ENCODE data around the gene PPP1R3E. TPM values are rescaled to one million over a fixed set of nuclear protein-coding genes. Genes with fewer than 3 reads are reported as not detected.
A peak's percentile ranks its signal among the peaks of the same experiment; 100 is the strongest.

PPP1R3E gene
- total RNA-seq, 4 donors from 2014 or later, result 5.4 to 6.3 (median 5.5) TPM

- Histone ChIP-seq H3K36me3 (peaks cover 15 to 27% (median 22%) of the 10 kb centered on the region in 4 donors), H3K27me3 (no peaks in the 10 kb centered on the region), H3K27ac (replicated peaks in 1 of 4) (peak overlapping the region; percentile 89 to 99 (median 98)), H3K4me3 (peak overlapping the region; percentile 87 to 99 (median 94)), H3K9me3 (no peaks in the 10 kb centered on the region), H3K4me1 (peaks cover 16 to 36% (median 27%) of the 10 kb centered on the region in 4 donors)
- DNase-seq (ENCODE audit: extremely low spot score), result no peak
- no peak for TF ChIP-seq EP300 (IDR thresholded peaks at IDR 0.05)
- no peak for TF ChIP-seq POLR2AphosphoS5 (IDR thresholded peaks at IDR 0.05)
- TF ChIP-seq CTCF (IDR thresholded peaks at IDR 0.05), result no peak
- TF ChIP-seq POLR2A (IDR thresholded peaks at IDR 0.05; ENCODE audit: low read depth), result no peak
- WGBS, result 89% methylated on average over 17 of the region's 17 CpGs
- intact Hi-C loops (cut with DNase I), result loop anchor here (5.0 to 10.0 kb wide), 2 partner anchors 237 to 395 kb away; partner anchors contain the start of genes PRMT5 and THTPA
These were observed 17.3 kb upstream of the PPP1R3E start for GRCh38 chr14:23319746-23320583.

- 88% methylated on average over 5 of the region's 5 CpGs for WGBS
- Histone ChIP-seq H3K4me1 (peaks cover 0 to 8% (median 7%) of the 10 kb centered on the region in 4 donors), H3K9me3 (no peaks in the 10 kb centered on the region), H3K27me3 (no peaks in the 10 kb centered on the region), H3K4me3 (no peak overlapping the region), H3K27ac (replicated peaks in 1 of 4) (no peak overlapping the region), H3K36me3 (peaks cover under 1 to 15% (median 5%) of the 10 kb centered on the region in 4 donors)
- TF ChIP-seq POLR2A (IDR thresholded peaks at IDR 0.05; ENCODE audit: low read depth), result no peak
- TF ChIP-seq POLR2AphosphoS5 (IDR thresholded peaks at IDR 0.05), result no peak
- no peak for TF ChIP-seq CTCF (IDR thresholded peaks at IDR 0.05)
- no peak for TF ChIP-seq EP300 (IDR thresholded peaks at IDR 0.05)
- no peak for DNase-seq (ENCODE audit: extremely low spot score)
- intact Hi-C loops (cut with DNase I), result loop anchor here (10.0 kb wide), 1 partner anchor 391 kb away; the partner anchor contains the start of gene PRMT5
These were observed 13.6 kb upstream of the PPP1R3E start for GRCh38 chr14:23316300-23316699.

- H3K27ac ChIP-seq (replicated peaks in 1 of 4), result no peak overlapping the region
- H3K4me3 ChIP-seq, result no peak overlapping the region
- peaks cover 10 to 46% (median 32%) of the 10 kb centered on the region in 4 donors for H3K36me3 ChIP-seq
- no peak for DNase-seq (ENCODE audit: extremely low spot score)
- TF ChIP-seq EP300 (IDR thresholded peaks at IDR 0.05) (no peak), CTCF (IDR thresholded peaks at IDR 0.05) (no peak), POLR2AphosphoS5 (IDR thresholded peaks at IDR 0.05) (no peak)
- H3K27me3 ChIP-seq, result no peaks in the 10 kb centered on the region
- WGBS, result 75% methylated on average over 1 of the region's 1 CpG
- H3K4me1 ChIP-seq, result peaks cover 28 to 42% (median 40%) of the 10 kb centered on the region in 4 donors
- intact Hi-C loops (cut with DNase I), result loop anchor here (10.0 kb wide), 1 partner anchor 386 kb away; the partner anchor contains the start of gene PRMT5
- H3K9me3 ChIP-seq, result no peaks in the 10 kb centered on the region
These were observed 7.9 kb upstream of the PPP1R3E start for GRCh38 chr14:23310546-23310945.

- 88% methylated on average over 17 of the region's 17 CpGs for WGBS
- TF ChIP-seq POLR2A (IDR thresholded peaks at IDR 0.05; ENCODE audit: low read depth) (no peak), CTCF (IDR thresholded peaks at IDR 0.05) (no peak), EP300 (IDR thresholded peaks at IDR 0.05) (no peak), POLR2AphosphoS5 (IDR thresholded peaks at IDR 0.05) (no peak)
- intact Hi-C loops (cut with DNase I), result loop anchor here (10.0 kb wide), 2 partner anchors 184 to 1136 kb away; partner anchors contain the start of gene SDR39U1
- Histone ChIP-seq H3K36me3 (peaks cover 10 to 46% (median 32%) of the 10 kb centered on the region in 4 donors), H3K9me3 (no peaks in the 10 kb centered on the region), H3K4me3 (no peak overlapping the region), H3K27me3 (no peaks in the 10 kb centered on the region), H3K4me1 (peaks cover 31 to 46% (median 41%) of the 10 kb centered on the region in 4 donors), H3K27ac (replicated peaks in 1 of 4) (peak overlapping the region in 2 of 4 donors; percentile 91)
- DNase-seq (ENCODE audit: extremely low spot score), result no peak
These were observed 6.2 kb upstream of the PPP1R3E start for GRCh38 chr14:23308721-23309445.
